ENCODE results near the gene PATZ1.

DNA sequence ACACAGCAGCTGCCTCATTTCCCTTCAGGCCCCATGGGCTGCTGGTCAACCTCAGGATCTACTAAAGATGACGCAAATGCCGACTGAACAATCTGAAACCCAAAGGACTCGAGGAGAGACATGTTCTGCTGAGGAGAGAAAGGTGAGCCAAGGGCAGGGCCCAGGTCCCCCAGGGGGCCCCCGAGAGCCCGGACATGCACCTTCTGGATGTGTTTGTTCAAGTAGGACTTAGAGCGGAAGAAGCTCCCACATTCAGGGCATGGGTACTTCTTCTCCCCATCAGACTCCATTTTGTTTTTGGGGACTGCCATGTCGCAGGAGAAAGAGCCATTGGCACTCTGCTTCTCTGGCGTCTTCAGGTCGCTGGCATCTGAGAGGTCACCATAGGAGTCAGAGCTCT is 19.3 kb downstream of the PATZ1 start:
- TF ChIP-seq POLR2A (IDR thresholded peaks at IDR 0.05), result no peak
- TF ChIP-seq, protein P1, sequence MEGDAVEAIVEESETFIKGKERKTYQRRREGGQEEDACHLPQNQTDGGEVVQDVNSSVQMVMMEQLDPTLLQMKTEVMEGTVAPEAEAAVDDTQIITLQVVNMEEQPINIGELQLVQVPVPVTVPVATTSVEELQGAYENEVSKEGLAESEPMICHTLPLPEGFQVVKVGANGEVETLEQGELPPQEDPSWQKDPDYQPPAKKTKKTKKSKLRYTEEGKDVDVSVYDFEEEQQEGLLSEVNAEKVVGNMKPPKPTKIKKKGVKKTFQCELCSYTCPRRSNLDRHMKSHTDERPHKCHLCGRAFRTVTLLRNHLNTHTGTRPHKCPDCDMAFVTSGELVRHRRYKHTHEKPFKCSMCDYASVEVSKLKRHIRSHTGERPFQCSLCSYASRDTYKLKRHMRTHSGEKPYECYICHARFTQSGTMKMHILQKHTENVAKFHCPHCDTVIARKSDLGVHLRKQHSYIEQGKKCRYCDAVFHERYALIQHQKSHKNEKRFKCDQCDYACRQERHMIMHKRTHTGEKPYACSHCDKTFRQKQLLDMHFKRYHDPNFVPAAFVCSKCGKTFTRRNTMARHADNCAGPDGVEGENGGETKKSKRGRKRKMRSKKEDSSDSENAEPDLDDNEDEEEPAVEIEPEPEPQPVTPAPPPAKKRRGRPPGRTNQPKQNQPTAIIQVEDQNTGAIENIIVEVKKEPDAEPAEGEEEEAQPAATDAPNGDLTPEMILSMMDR (IDR thresholded peaks at IDR 0.05), result no peak
- no peak for TF ChIP-seq EP300 (IDR thresholded peaks at IDR 0.05)
- TF ChIP-seq POLR2AphosphoS5 (IDR thresholded peaks at IDR 0.05), result no peak
